NCI-H146 treated with DMSO at 0.1 percent for 48 hours (cell line): ENCODE results near the gene DCAF7.

Source experiments
- DNase-seq: peaks from one replicate; lab custom pipeline; 2025; ENCODE audit not compliant: unreplicated experiment; lab: John Stamatoyannopoulos, UW

DCAF7 gene

DNA sequence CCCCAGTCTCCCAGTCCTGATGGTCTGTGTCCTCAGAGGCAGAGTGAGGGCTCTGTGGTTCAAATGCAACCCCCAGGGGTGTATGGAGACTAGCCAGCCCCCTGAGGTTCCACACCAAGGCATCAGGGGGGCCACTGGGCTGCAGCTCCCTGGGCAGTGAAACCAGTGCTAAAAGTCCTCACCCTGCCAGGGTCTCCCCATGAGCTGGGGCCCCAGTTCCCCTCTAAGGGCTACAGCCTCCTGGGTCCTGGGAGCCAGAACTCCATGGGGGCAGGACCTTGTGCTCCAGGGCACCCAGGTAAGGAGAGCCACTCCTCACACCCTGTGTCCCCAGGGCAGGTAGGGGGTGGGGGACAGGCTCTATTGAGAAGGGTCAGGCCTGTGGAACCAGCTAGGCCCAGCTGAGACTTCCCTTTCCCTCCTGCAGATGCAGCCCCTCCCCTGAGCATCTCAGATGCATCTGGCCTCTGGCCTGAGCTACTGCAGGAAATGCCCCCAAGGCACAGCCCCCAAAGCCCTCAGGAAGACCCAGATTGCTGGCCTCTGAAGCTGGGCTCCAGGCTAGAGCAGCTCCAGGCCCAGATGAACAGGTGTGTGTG, 6.4 kb upstream of the DCAF7 start:
- DNase-seq = no peak

DNA sequence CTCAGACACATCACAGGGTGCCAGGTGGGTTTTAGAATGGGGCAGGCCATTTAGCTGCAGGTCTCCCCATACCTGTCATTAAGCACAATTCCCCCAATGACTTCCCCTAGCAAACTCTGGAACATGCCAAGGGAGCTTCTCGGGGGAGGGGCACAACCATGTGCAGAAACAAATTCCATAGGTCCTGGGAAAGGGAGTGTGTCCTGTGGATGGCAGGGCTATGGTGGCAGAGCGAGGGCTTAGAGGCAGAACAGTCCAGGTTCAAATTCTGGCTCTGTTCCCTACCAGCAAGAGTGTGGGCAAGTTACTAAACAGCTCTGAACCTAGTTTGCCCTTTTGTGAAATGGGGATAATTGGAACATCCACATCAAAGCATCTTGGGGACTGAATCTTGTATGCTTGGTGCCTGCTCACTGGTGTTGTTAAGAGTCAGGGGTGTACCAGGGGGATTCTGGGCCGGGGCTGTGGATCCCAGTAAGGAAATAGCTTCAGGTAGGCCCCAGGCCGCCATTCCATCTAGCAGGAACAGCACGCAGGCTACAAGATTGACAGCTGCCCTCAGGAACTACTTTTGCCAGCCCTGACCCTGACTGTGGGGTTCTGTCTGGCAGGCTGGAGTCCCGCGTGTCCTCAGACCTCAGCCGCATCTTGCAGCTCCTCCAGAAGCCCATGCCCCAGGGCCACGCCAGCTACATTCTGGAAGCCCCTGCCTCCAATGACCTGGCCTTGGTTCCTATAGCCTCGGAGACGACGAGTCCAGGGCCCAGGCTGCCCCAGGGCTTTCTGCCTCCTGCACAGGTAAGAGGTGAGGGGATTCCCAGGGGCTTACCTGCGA, 5.6 kb upstream of the DCAF7 start:
- no peak for DNase-seq

DNA sequence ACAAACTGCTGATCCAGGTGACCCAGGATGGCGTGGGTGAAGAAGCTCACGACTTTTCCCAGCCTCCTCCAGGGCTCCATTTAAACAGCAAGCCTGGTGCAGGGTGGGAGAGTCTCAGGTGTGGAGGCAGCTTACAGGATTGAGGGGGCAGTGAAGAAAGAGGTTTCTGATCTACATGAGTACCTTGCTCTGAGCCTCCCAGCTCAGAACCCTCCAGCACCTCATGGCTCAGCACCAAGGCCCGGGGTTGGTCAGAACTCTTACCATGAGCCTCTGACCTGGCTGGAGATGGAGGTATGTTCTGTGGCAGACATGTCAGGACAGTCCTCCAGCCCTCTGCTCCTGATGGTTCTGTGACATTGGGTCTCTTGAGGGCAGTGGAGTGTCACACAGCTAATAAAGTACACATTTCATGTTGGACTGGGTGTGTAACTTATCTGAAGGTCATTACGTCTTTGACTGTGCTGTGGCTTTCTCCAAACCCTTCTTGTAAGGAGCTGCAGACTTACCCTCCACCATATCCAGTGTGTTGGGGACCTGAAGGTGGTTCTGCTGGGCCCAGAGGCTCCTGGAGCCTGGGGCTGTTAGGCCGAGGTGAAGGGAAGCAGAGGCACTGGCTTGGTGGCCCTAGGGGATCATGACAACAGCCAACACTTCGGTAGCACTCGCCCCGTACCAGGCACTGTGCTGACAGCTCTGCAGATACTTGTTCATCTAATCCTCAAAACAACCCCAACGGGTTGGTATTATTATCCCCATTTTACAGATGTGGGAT, 3.8 kb upstream of the DCAF7 start:
- no peak for DNase-seq

DNA sequence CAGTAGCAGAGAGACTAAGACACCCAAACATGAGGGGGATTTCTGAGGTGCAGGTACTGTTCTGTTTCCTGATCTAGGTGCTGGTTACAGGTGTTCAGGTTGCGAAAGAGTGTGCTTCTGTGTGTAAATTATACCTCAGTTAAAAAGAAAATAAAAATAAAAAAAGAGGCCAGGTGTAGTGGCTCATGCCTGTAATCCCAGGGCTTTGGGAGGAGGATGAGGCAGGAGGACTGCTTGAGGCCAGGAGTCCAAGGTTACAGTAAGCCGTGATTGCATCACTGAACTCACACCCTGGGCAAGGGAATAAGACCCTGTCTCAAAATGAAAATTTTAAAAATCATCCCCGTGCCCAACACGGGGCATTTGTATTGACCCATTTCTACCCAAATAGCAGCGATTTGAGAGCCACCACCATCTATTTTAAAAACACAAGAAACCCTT, 3.2 kb upstream of the DCAF7 start:
- DNase-seq = no peak

DNA sequence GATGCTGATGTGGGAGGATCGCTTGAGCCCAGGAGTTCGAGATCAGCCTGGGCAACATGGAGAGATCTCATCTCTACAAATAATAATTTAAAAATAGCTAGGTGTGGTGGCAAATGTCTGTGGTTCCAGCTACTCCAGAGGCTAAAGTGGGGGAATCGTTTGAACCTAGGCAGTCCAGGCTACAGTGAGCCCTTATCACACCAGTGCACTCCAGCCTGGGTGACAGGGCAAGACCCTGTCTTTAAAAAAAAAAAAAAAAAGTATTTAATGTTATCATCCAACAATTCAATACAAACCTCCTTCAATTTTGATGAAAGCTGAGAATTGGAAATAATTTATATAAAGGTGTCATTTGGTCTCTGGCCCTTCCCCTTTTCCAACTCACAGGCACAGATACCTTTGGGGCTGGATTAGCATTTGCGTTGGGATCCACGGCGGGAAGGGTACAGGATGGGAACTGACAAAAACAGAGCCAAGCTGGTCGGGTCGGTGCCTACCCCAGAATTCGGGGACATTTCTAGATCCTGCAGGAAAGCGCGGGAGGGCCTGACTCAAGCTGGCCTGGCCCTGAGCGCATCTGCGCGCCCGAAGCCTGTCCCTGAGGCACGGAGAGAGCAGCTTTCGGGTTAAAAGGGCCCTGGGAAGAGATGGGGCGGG, 860 bp upstream of the DCAF7 start:
- DNase-seq = no peak

DNA sequence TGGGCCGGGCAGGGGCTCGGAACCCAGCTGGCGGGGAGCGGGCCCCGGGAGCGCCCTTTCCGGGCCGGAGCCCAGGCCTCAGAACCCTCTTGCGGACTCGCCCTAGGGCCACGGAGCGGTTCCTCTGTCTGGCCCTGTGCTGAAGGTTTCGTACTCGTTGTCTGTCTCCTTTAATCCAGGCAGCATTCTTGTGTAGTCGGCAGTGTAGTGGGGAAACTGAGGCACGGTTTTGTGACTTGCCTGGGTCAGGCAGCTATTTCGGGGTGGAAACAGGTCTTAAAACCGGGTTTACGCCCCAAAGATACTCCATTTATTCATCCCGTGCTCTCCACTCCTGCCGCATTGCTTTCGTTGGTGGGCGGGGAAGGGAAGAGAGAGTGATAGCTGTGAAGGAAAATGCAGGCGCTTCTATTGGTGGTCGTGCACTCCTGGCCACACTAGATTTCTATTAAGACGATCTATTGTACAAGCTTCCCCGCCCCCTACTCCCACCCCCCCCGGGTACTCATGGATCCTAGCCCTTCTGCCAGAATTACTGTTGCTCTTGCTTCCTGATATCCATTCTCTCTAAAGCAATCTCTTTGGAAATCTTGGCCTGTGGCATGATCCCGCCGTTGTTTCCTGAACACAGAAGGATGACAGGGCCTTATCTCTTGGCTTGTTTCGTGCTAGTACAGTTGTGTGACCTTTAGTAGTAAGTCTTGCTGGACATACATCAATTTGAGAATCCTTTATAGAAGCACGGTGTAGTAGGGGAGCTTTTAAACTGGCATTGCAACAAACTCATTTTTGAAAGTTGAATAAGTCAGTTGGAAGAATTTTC, 751 bp downstream of the DCAF7 start:
- DNase-seq = peak; percentile 26

DNA sequence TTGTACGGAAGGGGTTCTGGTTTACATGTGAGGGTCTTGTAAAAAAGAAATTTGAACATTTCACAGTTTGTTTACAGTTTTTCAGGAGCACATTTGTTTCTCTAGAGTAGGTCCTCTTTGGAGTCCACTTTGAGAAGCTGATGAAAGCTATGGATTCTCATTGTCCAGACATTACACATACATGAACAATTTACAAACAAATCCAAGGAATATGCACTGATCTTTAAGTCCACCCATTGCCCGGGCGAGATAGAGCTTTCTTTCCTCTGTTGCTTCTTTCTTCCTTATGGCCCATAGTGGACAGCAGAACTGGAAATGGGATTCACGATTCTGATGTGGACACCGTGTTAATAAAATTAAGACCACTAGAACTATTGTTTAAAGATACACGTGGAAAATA, 1.9 kb downstream of the DCAF7 start:
- DNase-seq = no peak

DNA sequence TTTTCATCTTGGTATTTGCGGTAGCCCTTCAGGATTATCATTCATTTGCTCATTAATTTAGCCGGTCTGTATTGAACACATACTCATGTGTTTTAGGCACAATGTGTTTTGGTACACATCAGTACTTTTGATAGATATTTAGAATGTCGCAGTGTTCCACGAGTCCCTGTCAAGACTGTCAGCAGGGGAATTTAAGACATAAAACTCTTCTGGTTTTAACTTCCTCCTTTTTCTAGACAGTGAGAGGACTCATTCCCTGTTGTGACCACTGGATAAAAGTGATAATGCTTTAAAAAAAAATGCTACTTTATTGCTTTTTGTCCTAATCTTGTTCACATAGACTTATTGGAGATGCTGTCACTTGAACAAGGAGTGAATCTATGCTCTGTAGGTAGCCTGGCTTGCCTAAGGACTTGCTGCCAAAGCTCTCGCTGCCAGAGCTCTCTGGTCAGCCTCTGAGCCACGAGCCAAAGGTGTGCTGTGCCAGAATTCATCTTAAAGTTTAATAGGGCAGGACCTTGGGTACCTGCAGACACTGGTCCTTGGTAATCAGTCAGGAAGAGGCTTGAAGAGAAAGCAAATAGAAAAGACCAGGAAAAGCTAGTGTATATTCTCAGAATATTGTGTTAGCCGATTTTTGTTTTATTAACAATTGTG, 5.4 kb downstream of the DCAF7 start:
- DNase-seq = no peak

DNA sequence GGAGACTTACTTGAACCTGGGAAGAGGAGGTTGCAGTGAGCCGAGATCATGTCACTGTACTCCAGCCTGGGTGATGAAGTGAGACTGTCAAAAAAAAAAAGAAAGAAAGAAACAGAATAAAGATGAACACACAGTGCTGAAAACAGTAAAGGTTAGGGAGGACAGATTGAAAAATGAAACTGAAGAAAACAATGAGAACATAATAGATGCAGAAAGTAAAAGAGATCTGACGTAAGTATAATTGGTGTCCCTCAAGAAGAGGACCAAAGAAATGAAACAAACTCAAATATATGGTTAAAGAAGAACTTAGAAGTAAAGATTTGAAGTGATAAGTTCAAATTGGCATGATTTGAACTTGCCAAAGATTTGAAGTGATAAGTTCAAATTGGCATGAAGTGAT, 7.1 kb downstream of the DCAF7 start:
- DNase-seq = no peak

DNA sequence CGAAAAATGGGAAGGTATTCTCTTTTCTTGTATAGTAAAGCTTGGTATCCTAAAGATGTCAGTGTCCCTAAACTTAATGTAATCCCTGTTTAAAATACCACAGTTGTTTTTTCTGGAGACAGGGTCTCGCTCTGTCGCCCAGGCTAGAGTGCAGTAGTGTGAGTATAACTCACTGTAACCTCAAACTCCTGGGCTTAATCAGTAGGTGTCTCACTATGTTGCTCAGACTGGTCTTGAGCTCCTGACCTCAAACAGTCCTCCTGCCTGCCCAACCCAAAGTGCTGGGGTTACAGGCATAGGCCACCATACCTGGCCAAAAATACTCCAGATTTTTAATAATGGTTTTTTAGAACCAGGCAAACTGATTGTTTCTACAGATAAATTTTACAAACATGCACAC, 8.2 kb downstream of the DCAF7 start:
- DNase-seq = no peak

DNA sequence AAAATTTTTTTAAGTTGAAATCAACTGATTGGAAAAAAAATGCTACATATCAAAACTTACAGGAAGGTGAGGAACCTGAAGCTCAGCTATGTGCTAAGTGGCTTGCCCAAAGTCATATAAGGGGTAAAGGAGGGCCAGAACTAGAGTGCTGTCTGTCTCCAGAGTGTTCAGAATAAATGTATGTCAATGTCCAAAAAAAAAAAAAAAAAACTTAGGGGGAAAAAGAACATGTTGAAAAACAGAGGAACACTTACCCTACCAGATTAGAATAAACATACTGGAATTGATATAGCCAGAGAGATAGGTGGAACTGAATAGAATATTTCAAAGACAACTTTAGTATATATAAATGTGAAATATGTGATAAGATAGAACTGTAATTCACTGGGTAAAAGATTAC, 11.5 kb downstream of the DCAF7 start:
- DNase-seq = no peak

DNA sequence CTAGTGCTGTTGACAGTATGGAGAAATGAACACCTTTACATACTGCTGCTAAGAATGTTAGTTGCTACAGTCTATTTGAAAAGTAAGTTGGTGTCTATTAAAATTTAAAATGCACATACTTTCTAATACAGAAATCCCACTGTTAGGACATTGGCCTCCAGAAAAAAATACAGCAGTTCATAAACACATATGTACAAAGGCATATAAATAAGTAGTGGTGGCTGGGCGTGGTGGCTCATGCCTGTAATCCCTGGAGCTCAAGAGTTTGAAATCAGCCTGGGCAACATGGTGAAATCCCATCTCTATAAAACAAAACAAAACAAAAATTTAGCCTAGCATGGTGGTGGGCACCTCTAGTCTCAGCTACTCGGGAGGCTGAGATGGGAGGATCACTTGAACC, 13.1 kb downstream of the DCAF7 start:
- DNase-seq = no peak

DNA sequence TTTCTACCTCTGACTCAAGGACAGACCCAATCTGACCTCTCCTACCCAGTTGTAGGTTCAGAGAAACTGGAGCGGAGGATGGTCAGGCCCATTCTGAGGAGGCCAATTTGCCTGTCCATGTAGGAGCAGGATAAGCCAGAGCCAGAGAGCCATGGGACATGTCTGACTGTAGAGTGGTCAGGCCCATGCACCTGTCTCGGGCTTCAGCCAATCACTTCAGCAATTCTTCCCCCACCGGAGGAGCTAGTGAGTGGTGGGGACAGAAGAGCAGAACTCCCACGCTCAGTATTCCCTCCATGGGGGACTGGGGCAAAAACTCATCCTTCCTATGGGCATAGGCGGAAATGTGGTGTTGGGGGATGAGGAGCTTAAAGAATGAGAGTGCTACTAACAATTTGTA, 14.3 kb downstream of the DCAF7 start:
- no peak for DNase-seq

DNA sequence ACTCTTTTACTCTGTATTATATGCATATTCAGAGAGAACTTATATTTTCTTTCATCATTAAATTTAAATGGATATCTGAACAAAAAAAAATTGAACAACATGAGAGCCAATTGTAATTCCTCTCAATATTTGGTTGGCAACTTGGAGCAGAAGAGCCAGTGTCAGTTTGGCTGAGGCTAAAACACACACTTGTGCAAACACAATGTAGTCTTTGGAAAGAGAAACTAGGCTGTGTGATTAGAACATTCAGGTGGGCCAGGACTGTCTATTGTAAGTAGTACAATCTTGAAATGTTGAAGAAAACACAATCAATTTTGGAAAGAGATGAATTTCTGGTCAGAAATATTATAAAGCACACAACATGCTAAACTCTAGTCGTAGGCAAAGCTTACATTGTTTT, 17.0 kb downstream of the DCAF7 start:
- DNase-seq = no peak

DNA sequence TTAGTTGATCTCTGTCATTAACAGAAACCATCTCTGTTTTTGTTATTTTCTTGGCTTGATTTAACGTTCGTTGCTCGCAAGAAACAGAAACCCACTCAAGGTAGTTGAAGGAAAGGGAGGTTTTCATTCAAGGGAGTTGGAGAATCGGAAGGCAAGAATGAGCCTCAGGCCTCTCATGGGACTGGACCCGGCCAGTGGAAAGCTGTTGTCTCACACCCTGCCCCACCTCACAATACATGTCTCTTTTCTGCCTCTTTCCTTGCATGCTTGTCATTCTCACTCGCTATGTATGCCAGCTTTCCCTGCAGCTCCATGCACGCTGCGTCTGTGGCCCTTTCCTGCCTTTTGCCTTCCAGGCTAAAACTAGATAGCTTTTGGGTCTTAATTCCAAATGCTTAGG, 18.3 kb downstream of the DCAF7 start:
- DNase-seq = no peak

DNA sequence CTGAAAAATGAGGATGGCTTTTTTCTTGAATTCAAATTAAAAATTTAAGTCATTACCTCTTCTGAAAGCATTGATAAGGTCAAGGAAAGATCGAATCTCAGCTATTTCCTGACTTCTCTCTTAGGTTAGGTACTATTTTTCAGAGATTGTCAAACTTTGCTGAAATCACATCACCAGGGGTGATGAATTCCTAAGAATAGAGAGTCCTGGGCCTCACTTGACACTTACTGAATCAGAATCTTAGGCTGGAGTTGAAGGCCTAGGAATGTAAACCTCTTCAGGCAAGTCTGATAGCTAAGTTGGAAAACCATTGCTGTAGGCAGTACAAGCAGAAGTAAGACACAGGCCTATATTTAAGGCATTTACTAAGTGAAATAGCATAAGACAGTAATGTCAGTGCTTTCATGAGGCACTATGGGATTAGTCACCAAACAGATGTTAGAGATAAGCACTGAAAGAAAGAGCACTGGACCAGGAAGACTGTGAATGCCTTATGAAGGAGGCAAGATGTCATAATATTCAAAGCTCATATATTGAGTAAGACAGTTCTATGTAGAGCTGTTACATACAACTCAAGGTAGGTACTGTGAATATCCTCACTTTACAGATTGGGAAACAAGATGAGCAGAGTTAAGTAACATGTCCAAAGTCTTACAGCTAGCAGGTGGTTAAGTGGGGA, 21.5 kb downstream of the DCAF7 start:
- no peak for DNase-seq

DNA sequence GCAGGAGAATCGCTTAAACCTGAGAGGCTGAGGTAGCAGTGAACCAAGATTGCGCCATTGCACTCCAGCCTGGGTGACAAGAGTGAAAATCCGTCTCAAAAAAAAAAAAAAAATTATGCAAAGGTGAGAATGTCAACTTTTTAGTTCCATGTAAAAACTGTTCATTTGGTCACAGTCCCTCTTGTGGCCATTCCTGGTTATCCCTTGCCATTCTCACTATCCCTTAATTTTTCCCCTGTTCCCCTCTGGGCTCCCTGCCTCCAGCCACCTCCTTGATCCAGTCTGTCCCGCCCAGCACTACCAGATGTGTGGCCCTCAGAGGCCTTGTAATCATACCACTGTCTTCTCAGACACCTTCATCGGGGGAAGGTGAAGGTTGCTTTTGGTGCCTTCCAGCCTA, 23.4 kb downstream of the DCAF7 start:
- no peak for DNase-seq

DNA sequence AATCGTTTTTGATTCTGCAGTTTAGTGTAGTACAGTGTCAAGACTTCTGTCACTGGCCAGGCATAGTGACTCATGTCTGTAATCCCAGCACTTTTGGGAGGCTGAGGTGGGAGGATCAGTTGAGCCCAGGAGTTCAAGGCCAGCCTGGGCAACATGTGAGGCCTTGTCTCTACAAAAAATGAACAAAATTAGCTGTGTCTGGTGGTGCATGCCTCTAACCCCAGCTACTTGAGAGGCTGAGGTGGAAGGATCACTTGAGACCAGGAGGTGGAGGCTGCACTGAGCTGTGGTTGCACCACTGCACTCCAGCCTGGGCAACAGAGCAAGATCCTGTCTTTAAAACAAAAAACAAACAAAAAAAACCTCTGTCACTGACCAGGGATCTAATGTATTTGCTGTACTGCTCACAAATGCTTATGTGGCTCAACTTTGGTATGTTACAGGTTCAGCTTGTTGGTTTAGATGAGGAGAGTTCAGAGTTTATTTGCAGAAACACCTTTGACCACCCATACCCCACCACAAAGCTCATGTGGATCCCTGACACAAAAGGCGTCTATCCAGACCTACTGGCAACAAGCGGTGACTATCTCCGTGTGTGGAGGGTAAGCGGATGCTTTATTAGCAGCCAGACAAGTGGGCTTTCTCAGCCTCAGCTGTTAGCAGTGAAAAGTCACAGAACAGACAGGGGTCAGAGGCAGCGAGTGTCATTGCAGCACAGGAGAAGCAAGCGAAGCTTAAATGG, 27.9 kb downstream of the DCAF7 start:
- DNase-seq = no peak

DNA sequence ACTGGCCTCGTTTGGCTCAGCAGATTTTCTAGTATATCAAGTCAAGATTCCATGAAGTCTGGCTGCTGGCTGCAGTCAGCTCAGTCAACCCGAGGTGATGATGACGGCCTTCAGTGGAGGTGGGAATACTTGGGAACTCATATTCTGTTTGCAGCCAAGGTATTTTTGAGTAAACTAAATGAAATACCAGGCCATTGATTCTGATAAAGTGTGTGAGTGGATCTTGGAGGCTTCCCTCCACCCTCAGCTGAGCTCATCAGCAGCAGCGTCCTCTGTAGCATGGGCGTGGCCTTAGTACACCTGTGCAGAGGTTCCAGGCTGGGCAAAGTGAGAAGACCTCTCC, 28.5 kb downstream of the DCAF7 start:
- DNase-seq = no peak
